ENCODE results near the gene MXRA7. TPM values are rescaled to one million over a fixed set of nuclear protein-coding genes. Genes with fewer than 3 reads are reported as not detected.

Gene MXRA7
- total RNA-seq, 1 donor, result 244 TPM

- no peak overlapping the region for H3K4me3 ChIP-seq (ENCODE audit: low read depth, low read length)
- TF ChIP-seq CTCF (IDR thresholded peaks at IDR 0.05; ENCODE audit: insufficient read depth, low read depth, low read length), result no peak
- DNase-seq (ENCODE audit: low read depth), result no peak
These were observed 9.4 kb upstream of the MXRA7 start for GRCh38 chr17:76720211-76720610.

GRCh38 chr17:76718516-76718915, 7.8 kb upstream of the MXRA7 start:
- no peak for DNase-seq (ENCODE audit: low read depth)
- H3K4me3 ChIP-seq (ENCODE audit: low read depth, low read length), result no peak overlapping the region

GRCh38 chr17:76716839-76717215, 6.1 kb upstream of the MXRA7 start:
- H3K4me3 ChIP-seq (ENCODE audit: low read depth, low read length), result peak overlapping the region; percentile 7
- DNase-seq (ENCODE audit: low read depth), result peak; percentile 97

More at GRCh38 chr17:76718516-76718915, 7.8 kb upstream of the MXRA7 start:
- TF ChIP-seq CTCF (IDR thresholded peaks at IDR 0.05; ENCODE audit: insufficient read depth, low read depth, low read length), result no peak

GRCh38 chr17:76716146-76716838, 5.5 kb upstream of the MXRA7 start:
- peak; percentile 100 for DNase-seq (ENCODE audit: low read depth)
- TF ChIP-seq CTCF (IDR thresholded peaks at IDR 0.05; ENCODE audit: insufficient read depth, low read depth, low read length), result no peak
- H3K4me3 ChIP-seq (ENCODE audit: low read depth, low read length), result peak overlapping the region; percentile 7

More at GRCh38 chr17:76716839-76717215, 6.1 kb upstream of the MXRA7 start:
- no peak for TF ChIP-seq CTCF (IDR thresholded peaks at IDR 0.05; ENCODE audit: insufficient read depth, low read depth, low read length)

GRCh38 chr17:76715496-76715830, 4.7 kb upstream of the MXRA7 start:
- no peak for TF ChIP-seq CTCF (IDR thresholded peaks at IDR 0.05; ENCODE audit: insufficient read depth, low read depth, low read length)
- no peak overlapping the region for H3K4me3 ChIP-seq (ENCODE audit: low read depth, low read length)
- no peak for DNase-seq (ENCODE audit: low read depth)

- TF ChIP-seq CTCF (IDR thresholded peaks at IDR 0.05; ENCODE audit: insufficient read depth, low read depth, low read length), result peak; percentile 76
- DNase-seq (ENCODE audit: low read depth), result peak; percentile 75
- no peak overlapping the region for H3K4me3 ChIP-seq (ENCODE audit: low read depth, low read length)
These were observed 4.2 kb upstream of the MXRA7 start for GRCh38 chr17:76714822-76715495.
